B cell (primary cell): ENCODE results near the gene C2CD4C.

Experiments used
- CTCF ChIP-seq: fragments of 200-600 bp; IDR thresholded peaks from one replicate; pipeline ENCODE4 v1.8.0; 2022; ENCODE audit warnings: antibody characterized with exemption, mild to moderate bottlenecking
- EZH2 ChIP-seq: IDR thresholded peaks from 2 replicates; pipeline ENCODE4 v1.6.1; 2012; ENCODE audit warnings: borderline replicate concordance, low read depth, mild to moderate bottlenecking, moderate library complexity, low read length; ENCODE audit not compliant: insufficient read depth, poor library complexity, severe bottlenecking

GRCh38 chr19:428149-428548 lies 19.2 kb upstream of the C2CD4C start:
- no peak for TF ChIP-seq EZH2
- no peak for TF ChIP-seq CTCF
